Muscle of leg (tissue), 11 donors: ENCODE measurements around the gene RASA4. TPM values are rescaled to one million over a fixed set of nuclear protein-coding genes. Genes with fewer than 3 reads are reported as not detected.
"Not testable (repeated sequence)": the region's sequence is repeated elsewhere in the genome, so short reads cannot be mapped to it uniquely, and the experiment has no call there.

Experiments
- DNase-seq: peaks from one replicate; pipeline ENCODE4 v3.0.0; 2013
- H3K27ac ChIP-seq: one replicate; pipeline ENCODE4 v1.5.1; 2013; ENCODE audit warnings: mild to moderate bottlenecking, low read length, control low read depth
- H3K27me3 ChIP-seq: one replicate; pipeline ENCODE4 v1.6.1; 2013; ENCODE audit warnings: low read length; ENCODE audit not compliant: control insufficient read depth, insufficient read depth
- H3K36me3 ChIP-seq: one replicate; pipeline ENCODE4 v1.6.1; 2013; ENCODE audit warnings: low read length; ENCODE audit not compliant: control insufficient read depth, insufficient read depth
- H3K4me1 ChIP-seq: one replicate; pipeline ENCODE4 v1.6.1; 2013; ENCODE audit warnings: low read length; ENCODE audit not compliant: control insufficient read depth, insufficient read depth
- H3K4me3 ChIP-seq: one replicate; pipeline ENCODE4 v1.5.1; 2013; ENCODE audit warnings: low read length, control low read depth
- H3K9me3 ChIP-seq: replicated peaks from 2 replicates; pipeline ENCODE4 v1.6.1; 2013; ENCODE audit warnings: low read depth, low read length; ENCODE audit not compliant: control insufficient read depth
- WGBS: methylation state at CpG from one replicate; pipeline ENCODE4 v1.1.5; 2013; ENCODE audit warnings: missing lambda C conversion rate; ENCODE audit not compliant: insufficient coverage; 5-methylcytosine and 5-hydroxymethylcytosine counted together
- polyA plus RNA-seq, 8 donors: library from polyadenylated mRNA; unstranded; fragments of 120-200 nt; gene quantifications; one replicate each; pipeline versions ENCODE4 v1.2.1 to v1.2.3, GENCODE V29; 2013; ENCODE audit warnings: inconsistent platforms in 1 of 8, low replicate concordance in 1 of 8; ENCODE audit not compliant: insufficient read length in 8 of 8, insufficient read depth in 1 of 8
- total RNA-seq: library from RNA; stranded (reverse); fragments of 120-200 nt; gene quantifications from one replicate; pipeline ENCODE4 v1.2.4, GENCODE V29; 2013

Gene RASA4
- total and polyA plus RNA-seq, 9 donors = 13.7 to 48.2 (median 34.2) TPM

DNA sequence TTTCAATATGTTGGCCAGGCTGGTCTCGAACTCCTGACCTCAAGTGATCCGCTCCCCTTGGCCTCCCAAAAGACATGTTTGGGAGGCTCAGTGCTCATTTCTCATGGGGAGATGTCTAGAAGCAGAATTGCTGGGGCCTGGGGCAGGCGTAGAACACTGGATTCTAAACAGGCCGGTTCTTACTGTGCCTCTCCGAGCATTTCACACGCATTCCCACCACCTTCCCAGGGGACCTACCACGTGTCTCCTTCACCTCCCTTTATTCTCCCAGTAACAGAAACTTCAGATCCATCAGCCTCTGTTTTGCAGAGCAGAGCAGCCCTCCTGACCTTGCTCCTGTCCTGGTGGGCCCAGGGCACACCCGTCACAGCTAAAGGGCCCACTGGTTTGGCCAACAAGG, 89.4 kb downstream of the RASA4 start:
- not testable (repeated sequence) for H3K4me3 ChIP-seq, H3K9me3 ChIP-seq, H3K27ac ChIP-seq, H3K27me3 ChIP-seq, DNase-seq, H3K4me1 ChIP-seq, H3K36me3 ChIP-seq
- no CpG with 5 or more reads among the region's 8 CpGs for WGBS

DNA sequence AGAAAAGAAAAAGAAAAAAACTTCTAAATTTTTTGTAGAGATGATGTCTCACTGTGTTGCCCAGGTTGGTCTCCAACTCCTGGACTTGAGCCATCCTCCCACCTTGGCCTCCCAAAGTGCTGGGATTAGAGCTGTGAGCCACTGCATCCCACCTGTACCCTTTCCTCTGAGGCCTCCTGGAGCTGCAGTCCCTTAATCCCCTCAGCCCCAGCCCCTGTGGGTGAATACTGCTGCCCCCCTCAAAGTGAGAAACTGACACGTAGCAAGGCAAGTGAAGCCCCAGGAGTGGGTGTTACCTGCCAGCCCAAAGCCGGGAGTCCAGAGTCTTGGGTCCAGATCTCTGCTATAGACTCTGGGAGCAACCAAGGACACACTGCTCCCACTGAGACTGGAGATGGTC, 91.8 kb downstream of the RASA4 start:
- not testable (repeated sequence) for H3K27ac ChIP-seq, H3K27me3 ChIP-seq, H3K4me3 ChIP-seq, H3K36me3 ChIP-seq, H3K4me1 ChIP-seq, DNase-seq, H3K9me3 ChIP-seq
- no CpG with 5 or more reads among the region's 2 CpGs for WGBS

Other genes with a start within 250 kb of the RASA4 start
- 26.4 TPM for gene PRKRIP1, start 220.4 kb downstream of the RASA4 start, total RNA-seq
- 10 to 100 TPM; 24.9 to 33.5 (median 29.4) TPM for gene PRKRIP1, start 220.4 kb downstream of the RASA4 start, polyA plus RNA-seq
- gene ORAI2, start 183.2 kb downstream of the RASA4 start, total RNA-seq = 7.0 TPM
- 10 to 100 TPM in 5 of 8 donors, 1 to 10 TPM in 3; 8.2 to 17.8 (median 11.8) TPM for gene ORAI2, start 183.2 kb downstream of the RASA4 start, polyA plus RNA-seq
- 12.1 TPM for gene ALKBH4, start 151.9 kb downstream of the RASA4 start, total RNA-seq
- gene ALKBH4, start 151.9 kb downstream of the RASA4 start, polyA plus RNA-seq = 10 to 100 TPM in 4 of 8 donors, 1 to 10 TPM in 4; 7.4 to 12.2 (median 9.6) TPM
- 10.2 TPM for gene LRWD1, start 151.8 kb downstream of the RASA4 start, total RNA-seq
- 10 to 100 TPM; 11.2 to 14.5 (median 12.9) TPM for gene LRWD1, start 151.8 kb downstream of the RASA4 start, polyA plus RNA-seq
- gene POLR2J, start 137.8 kb downstream of the RASA4 start, total RNA-seq = 45.7 TPM
- gene POLR2J, start 137.8 kb downstream of the RASA4 start, polyA plus RNA-seq = 10 to 100 TPM; 29.8 to 38.4 (median 33.5) TPM
- gene RASA4B, start 99.0 kb downstream of the RASA4 start, total RNA-seq = 8.9 TPM
- 10 to 100 TPM in 7 of 8 donors, 1 to 10 TPM in 1; 7.1 to 26.7 (median 14.5) TPM for gene RASA4B, start 99.0 kb downstream of the RASA4 start, polyA plus RNA-seq
- gene UPK3BL2, start 73.1 kb downstream of the RASA4 start, total RNA-seq = 2.8 TPM
- gene UPK3BL2, start 73.1 kb downstream of the RASA4 start, polyA plus RNA-seq = 10 to 100 TPM in 4 of 8 donors, 1 to 10 TPM in 3, under 1 TPM in 1; 0.82 to 18.3 (median 9.5) TPM
- gene SPDYE2, start 65.5 kb downstream of the RASA4 start, total RNA-seq = 0.04 TPM
- gene SPDYE2, start 65.5 kb downstream of the RASA4 start, polyA plus RNA-seq = 10 to 100 TPM in 1 of 8 donors, 1 to 10 TPM in 6, under 1 TPM in 1; 0.70 to 13.6 (median 3.3) TPM
- 19.8 TPM for gene POLR2J3, start 44.2 kb downstream of the RASA4 start, total RNA-seq
- gene POLR2J3, start 44.2 kb downstream of the RASA4 start, polyA plus RNA-seq = 10 to 100 TPM; 40.2 to 66.3 (median 55.7) TPM
- 7.3 TPM for gene UPK3BL1, start 26.0 kb upstream of the RASA4 start, total RNA-seq
- 10 to 100 TPM in 4 of 8 donors, 1 to 10 TPM in 4; 2.2 to 35.0 (median 8.9) TPM for gene UPK3BL1, start 26.0 kb upstream of the RASA4 start, polyA plus RNA-seq
- gene SPDYE2B, start 33.6 kb upstream of the RASA4 start, total RNA-seq = not detected
- 1 to 10 TPM in 4 of 8 donors, under 1 TPM in 4; 0.26 to 3.9 (median 1.0) TPM for gene SPDYE2B, start 33.6 kb upstream of the RASA4 start, polyA plus RNA-seq
- gene POLR2J2, start 54.9 kb upstream of the RASA4 start, total RNA-seq = 3.3 TPM
- gene POLR2J2, start 54.9 kb upstream of the RASA4 start, polyA plus RNA-seq = 1 to 10 TPM in 3 of 8 donors, under 1 TPM in 4, not detected in 1; 0.25 to 2.3 (median 0.75) TPM
- gene FAM185A, start 132.2 kb upstream of the RASA4 start, total RNA-seq = 7.4 TPM
- gene FAM185A, start 132.2 kb upstream of the RASA4 start, polyA plus RNA-seq = 1 to 10 TPM; 4.3 to 6.4 (median 4.8) TPM